Chondrocyte (in vitro differentiated cells): ENCODE data around the gene CRPPA. TPM values are rescaled to one million over a fixed set of nuclear protein-coding genes. Genes with fewer than 3 reads are reported as not detected.
A peak's percentile ranks its signal among the peaks of the same experiment; 100 is the strongest.

ENCODE experiments used
- DNase-seq: peaks from one replicate; pipeline ENCODE4 v3.0.0; 2021; ENCODE audit warnings: mixed read lengths, low spot score
- H3K27ac Mint-ChIP-seq: one replicate; pipeline ENCODE4 v1.8.0; 2021; ENCODE audit warnings: mild to moderate bottlenecking, moderate library complexity, mixed read lengths; ENCODE audit not compliant: unreplicated experiment
- H3K27me3 Mint-ChIP-seq: 2 replicates; pipeline ENCODE4 v1.8.0; 2021; ENCODE audit warnings: low read depth, mixed read lengths
- H3K36me3 Mint-ChIP-seq: 2 replicates; pipeline ENCODE4 v1.8.0; 2021; ENCODE audit warnings: low read depth, mixed read lengths
- H3K4me1 Mint-ChIP-seq: 2 replicates; pipeline ENCODE4 v1.8.0; 2021; ENCODE audit warnings: low read depth, mild to moderate bottlenecking, mixed read lengths
- H3K4me3 Mint-ChIP-seq: one replicate; pipeline ENCODE4 v1.8.0; 2021; ENCODE audit warnings: mild to moderate bottlenecking, moderate library complexity, mixed read lengths; ENCODE audit not compliant: unreplicated experiment
- H3K9me3 Mint-ChIP-seq: 2 replicates; pipeline ENCODE4 v1.8.0; 2021; ENCODE audit warnings: low read depth, mixed read lengths
- CTCF ChIP-seq: fragments of 200-600 bp; sonication (generic); IDR thresholded peaks from 2 replicates; pipeline ENCODE4 v1.5.0; 2021; ENCODE audit warnings: antibody characterized with exemption, mild to moderate bottlenecking, moderate library complexity
- total RNA-seq: library from RNA; stranded (reverse); gene quantifications from 3 replicates; pipeline ENCODE4 v1.2.1, GENCODE V29; 2021

CRPPA gene
- total RNA-seq, 1 donor from 2014 or later = 5.2 TPM

GRCh38 chr7:16400893-16401275 is 20.5 kb downstream of the CRPPA start:
- peaks cover 34% of the 10 kb centered on the region for H3K36me3 Mint-ChIP-seq
- H3K4me1 Mint-ChIP-seq = peaks cover 8% of the 10 kb centered on the region
- H3K9me3 Mint-ChIP-seq = peaks cover 41% of the 10 kb centered on the region
- H3K4me3 Mint-ChIP-seq = no peak overlapping the region
- DNase-seq = no peak
- H3K27ac Mint-ChIP-seq = no peak overlapping the region
- TF ChIP-seq CTCF = no peak
- H3K27me3 Mint-ChIP-seq = no peaks in the 10 kb centered on the region

GRCh38 chr7:16399916-16400892 is 21.1 kb downstream of the CRPPA start:
- H3K36me3 Mint-ChIP-seq = peaks cover 35% of the 10 kb centered on the region
- no peak for DNase-seq
- no peak for TF ChIP-seq CTCF
- no peak overlapping the region for H3K4me3 Mint-ChIP-seq
- peaks cover 43% of the 10 kb centered on the region for H3K9me3 Mint-ChIP-seq
- H3K27me3 Mint-ChIP-seq = no peaks in the 10 kb centered on the region
- H3K27ac Mint-ChIP-seq = no peak overlapping the region
- peaks cover 8% of the 10 kb centered on the region for H3K4me1 Mint-ChIP-seq

GRCh38 chr7:16399265-16399831 is 22.0 kb downstream of the CRPPA start:
- peak overlapping the region; percentile 22 for H3K27ac Mint-ChIP-seq
- peaks cover 35% of the 10 kb centered on the region for H3K36me3 Mint-ChIP-seq
- H3K27me3 Mint-ChIP-seq = no peaks in the 10 kb centered on the region
- peaks cover 43% of the 10 kb centered on the region for H3K9me3 Mint-ChIP-seq
- peaks cover 8% of the 10 kb centered on the region for H3K4me1 Mint-ChIP-seq
- DNase-seq = no peak
- H3K4me3 Mint-ChIP-seq = no peak overlapping the region
- TF ChIP-seq CTCF = no peak

- no peak overlapping the region for H3K4me3 Mint-ChIP-seq
- peaks cover 8% of the 10 kb centered on the region for H3K4me1 Mint-ChIP-seq
- H3K27ac Mint-ChIP-seq = no peak overlapping the region
- TF ChIP-seq CTCF = no peak
- peaks cover 37% of the 10 kb centered on the region for H3K36me3 Mint-ChIP-seq
- no peaks in the 10 kb centered on the region for H3K27me3 Mint-ChIP-seq
- peaks cover 48% of the 10 kb centered on the region for H3K9me3 Mint-ChIP-seq
- no peak for DNase-seq
Measured at GRCh38 chr7:16398146-16399017, 23.0 kb downstream of the CRPPA start.
